ENCODE data around the gene AURKAIP1. TPM values are rescaled to one million over a fixed set of nuclear protein-coding genes. Genes with fewer than 3 reads are reported as not detected.

Gene AURKAIP1
- total and polyA plus RNA-seq, 2 donors from 2014 or later, result 111 to 359 TPM

DNA sequence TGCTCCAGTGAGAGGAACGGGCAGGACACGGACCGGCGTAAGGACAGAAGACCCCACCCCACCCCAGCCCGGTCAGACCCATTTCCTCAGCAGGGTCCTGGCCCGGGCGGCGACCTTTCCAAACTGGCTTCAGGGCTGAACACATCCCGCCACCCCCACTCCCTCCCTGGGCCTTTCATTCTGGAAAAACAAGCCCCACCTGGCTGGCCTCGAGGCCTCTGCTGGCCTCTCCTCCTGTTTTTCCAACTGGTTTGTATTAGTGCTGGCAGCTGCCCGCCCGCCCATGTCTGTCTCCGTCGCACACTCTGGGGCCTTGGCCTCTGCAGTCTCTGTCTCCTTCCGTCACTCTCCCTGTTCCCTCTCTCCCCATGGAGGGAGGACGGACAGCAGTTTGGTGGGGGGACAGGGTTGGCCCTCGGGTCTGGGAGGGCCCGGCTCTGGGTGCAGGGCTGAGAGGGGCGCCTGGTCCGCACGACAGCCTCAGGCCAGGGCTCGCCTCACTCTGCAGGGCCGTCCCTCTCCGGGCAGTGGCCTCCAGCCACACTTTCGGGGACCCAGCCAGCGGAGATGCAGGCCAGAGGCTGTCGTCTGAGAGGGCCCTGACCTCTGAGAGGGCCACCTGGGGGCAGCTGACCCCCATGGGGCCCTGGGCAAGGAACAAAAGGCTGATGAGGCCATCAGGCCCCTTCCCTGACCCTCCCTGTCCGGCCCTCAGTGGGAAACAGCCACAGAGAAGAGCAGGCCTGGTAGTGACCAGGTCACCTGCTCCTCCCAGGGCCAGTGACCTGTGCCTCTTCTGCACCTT is 15.1 kb downstream of the AURKAIP1 start:
- peaks cover 0 to 21% (median 2%) of the 10 kb centered on the region in 3 donors for H3K4me1 ChIP-seq (ENCODE audit: control insufficient read depth in 2 of 3, insufficient read depth in 2 of 3, low read depth in 1 of 3, low read length in 3 of 3)
- H3K9ac ChIP-seq (ENCODE audit: low read length in 3 of 3), result no peak overlapping the region
- no peak overlapping the region for H3K4me3 ChIP-seq (ENCODE audit: low read length in 3 of 3)
- DNase-seq (peak; percentile 79 to 88 (median 81)), FAIRE-seq (no peak)
- H3K27me3 ChIP-seq (ENCODE audit: control insufficient read depth, insufficient read depth, low read length), result no peaks in the 10 kb centered on the region
- TF ChIP-seq, protein P1, sequence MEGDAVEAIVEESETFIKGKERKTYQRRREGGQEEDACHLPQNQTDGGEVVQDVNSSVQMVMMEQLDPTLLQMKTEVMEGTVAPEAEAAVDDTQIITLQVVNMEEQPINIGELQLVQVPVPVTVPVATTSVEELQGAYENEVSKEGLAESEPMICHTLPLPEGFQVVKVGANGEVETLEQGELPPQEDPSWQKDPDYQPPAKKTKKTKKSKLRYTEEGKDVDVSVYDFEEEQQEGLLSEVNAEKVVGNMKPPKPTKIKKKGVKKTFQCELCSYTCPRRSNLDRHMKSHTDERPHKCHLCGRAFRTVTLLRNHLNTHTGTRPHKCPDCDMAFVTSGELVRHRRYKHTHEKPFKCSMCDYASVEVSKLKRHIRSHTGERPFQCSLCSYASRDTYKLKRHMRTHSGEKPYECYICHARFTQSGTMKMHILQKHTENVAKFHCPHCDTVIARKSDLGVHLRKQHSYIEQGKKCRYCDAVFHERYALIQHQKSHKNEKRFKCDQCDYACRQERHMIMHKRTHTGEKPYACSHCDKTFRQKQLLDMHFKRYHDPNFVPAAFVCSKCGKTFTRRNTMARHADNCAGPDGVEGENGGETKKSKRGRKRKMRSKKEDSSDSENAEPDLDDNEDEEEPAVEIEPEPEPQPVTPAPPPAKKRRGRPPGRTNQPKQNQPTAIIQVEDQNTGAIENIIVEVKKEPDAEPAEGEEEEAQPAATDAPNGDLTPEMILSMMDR (IDR thresholded peaks at IDR 0.05; ENCODE audit: borderline replicate concordance, extremely low read depth, insufficient read depth), result no peak
- peak overlapping the region; percentile 23 to 32 for H3K27ac ChIP-seq (ENCODE audit: low read depth in 2 of 2, low read length in 2 of 2)
- intact Hi-C loops (cut with DNase I), result no loop called here
- H3K9me3 ChIP-seq (ENCODE audit: control insufficient read depth in 2 of 3, insufficient read depth in 1 of 3, low read length in 3 of 3), result no peaks in the 10 kb centered on the region
- H3K36me3 ChIP-seq (ENCODE audit: control insufficient read depth in 2 of 3, insufficient read depth in 3 of 3, low read length in 3 of 3), result no peaks in the 10 kb centered on the region

DNA sequence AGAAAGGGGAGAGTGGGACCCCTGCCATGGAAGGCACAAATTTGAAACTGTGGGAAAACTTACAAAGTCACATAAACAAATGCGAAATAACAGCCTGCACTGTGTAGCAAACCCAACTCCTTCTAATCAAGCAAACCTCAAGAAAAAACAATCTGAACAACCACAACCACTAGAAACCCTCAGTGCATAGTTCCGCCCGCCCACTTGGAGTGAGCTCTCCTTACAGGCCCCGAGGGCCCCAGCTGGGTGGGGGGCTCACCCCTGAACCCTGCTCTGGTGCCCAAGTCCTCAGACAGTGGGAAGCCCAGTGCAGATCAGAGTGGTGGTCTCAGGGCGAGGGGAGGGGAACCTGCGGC is 15.7 kb downstream of the AURKAIP1 start:
- DNase-seq, result peak in 1 of 5 donors; percentile 48
- no peak overlapping the region for H3K9ac ChIP-seq (ENCODE audit: low read length in 3 of 3)
- H3K9me3 ChIP-seq (ENCODE audit: control insufficient read depth in 2 of 3, insufficient read depth in 1 of 3, low read length in 3 of 3), result no peaks in the 10 kb centered on the region
- peak overlapping the region in 1 of 2 donors; percentile 23 for H3K27ac ChIP-seq (ENCODE audit: low read depth in 2 of 2, low read length in 2 of 2)
- H3K4me1 ChIP-seq (ENCODE audit: control insufficient read depth in 2 of 3, insufficient read depth in 2 of 3, low read depth in 1 of 3, low read length in 3 of 3), result peaks cover 0 to 21% (median 2%) of the 10 kb centered on the region in 3 donors
- no peaks in the 10 kb centered on the region for H3K27me3 ChIP-seq (ENCODE audit: control insufficient read depth, insufficient read depth, low read length)
- H3K4me3 ChIP-seq (ENCODE audit: low read length in 3 of 3), result no peak overlapping the region
- intact Hi-C loops (cut with DNase I), result no loop called here
- TF ChIP-seq, protein P1 (IDR thresholded peaks at IDR 0.05; ENCODE audit: borderline replicate concordance, extremely low read depth, insufficient read depth), result no peak
- no peak for FAIRE-seq
- no peaks in the 10 kb centered on the region for H3K36me3 ChIP-seq (ENCODE audit: control insufficient read depth in 2 of 3, insufficient read depth in 3 of 3, low read length in 3 of 3)

DNA sequence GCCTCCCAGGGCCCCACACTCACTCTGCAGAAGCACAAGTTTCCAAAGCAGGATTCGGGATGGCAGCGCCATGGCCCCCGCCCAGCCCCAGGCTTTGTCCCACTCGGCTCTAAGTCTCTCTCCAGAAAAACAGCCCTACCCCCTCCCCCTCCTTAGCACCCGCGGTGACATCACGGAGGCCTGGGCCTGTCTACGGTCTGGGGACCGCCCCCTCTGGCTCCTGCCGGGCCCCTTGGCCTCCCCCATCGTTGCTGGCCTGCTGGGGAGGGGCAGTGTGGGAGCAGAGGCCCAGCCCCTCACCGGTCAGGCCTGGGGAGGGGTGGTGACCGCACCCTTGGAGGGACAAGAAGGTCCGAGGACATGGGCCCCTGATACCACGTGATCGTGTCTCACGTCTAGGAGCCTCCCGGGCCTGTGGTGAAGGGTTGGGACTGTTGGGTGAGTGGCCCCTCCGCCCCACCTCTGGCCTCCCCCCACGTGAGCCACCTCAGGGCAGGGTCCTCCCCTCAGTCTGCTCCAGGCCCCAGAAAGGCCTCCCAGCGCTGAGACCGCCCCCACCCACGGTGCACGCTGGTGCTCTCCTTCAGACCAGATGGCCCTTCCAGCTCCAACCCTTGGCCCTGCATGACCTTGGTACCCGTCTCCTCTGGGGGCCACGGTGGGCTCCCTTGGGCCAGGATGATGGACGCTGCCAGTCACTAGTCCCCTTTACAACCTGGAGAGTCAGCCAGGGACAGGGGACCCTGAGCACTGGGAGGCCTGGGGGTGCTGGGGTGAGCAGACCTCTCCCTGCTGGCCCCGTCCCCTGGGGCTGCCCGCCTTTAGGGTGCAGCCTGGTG is 16.4 kb downstream of the AURKAIP1 start, which contains the start of gene MXRA8:
Gene MXRA8 (minus strand): TSS at position 123 of the 839 bp plus-strand sequence. CDS start 51 bp downstream, at position 72.
- Histone ChIP-seq H3K4me3 (ENCODE audit: low read length in 3 of 3) (peak within 1 kb of the TSS in 2 of 3 donors; percentile 55 to 57), H3K4me1 (ENCODE audit: control insufficient read depth in 2 of 3, insufficient read depth in 2 of 3, low read depth in 1 of 3, low read length in 3 of 3) (peaks cover 0 to 21% (median 2%) of the 10 kb centered on the region in 3 donors), H3K27me3 (ENCODE audit: control insufficient read depth, insufficient read depth, low read length) (no peaks in the 10 kb centered on the region), H3K36me3 (ENCODE audit: control insufficient read depth in 2 of 3, insufficient read depth in 3 of 3, low read length in 3 of 3) (no peaks in the 10 kb centered on the region), H3K9ac (ENCODE audit: low read length in 3 of 3) (peak within 1 kb of the TSS; percentile 11 to 26 (median 24)), H3K9me3 (ENCODE audit: control insufficient read depth in 2 of 3, insufficient read depth in 1 of 3, low read length in 3 of 3) (no peaks in the 10 kb centered on the region), H3K27ac (ENCODE audit: low read depth in 2 of 2, low read length in 2 of 2) (peak within 1 kb of the TSS; percentile 69 to 83)
- DNase-seq, result peak; percentile 76 to 93 (median 90)
- TF ChIP-seq, protein P1 (IDR thresholded peaks at IDR 0.05; ENCODE audit: borderline replicate concordance, extremely low read depth, insufficient read depth), result no peak
- intact Hi-C loops (cut with DNase I), result no loop called here
- FAIRE-seq, result no peak

Measured in kidney (tissue), 14 donors.